ENCODE measurements around the gene CACNB3.
A peak's percentile ranks its signal among the peaks of the same experiment; 100 is the strongest.
"Not testable (repeated sequence)": the region's sequence is repeated elsewhere in the genome, so short reads cannot be mapped to it uniquely, and the experiment has no call there.

The CACNB3 gene

GRCh38 chr12:48818831-48819590 is 715 bp downstream of the CACNB3 start:
- DNase-seq (ENCODE audit: low read depth) = peak; percentile 11

DNA sequence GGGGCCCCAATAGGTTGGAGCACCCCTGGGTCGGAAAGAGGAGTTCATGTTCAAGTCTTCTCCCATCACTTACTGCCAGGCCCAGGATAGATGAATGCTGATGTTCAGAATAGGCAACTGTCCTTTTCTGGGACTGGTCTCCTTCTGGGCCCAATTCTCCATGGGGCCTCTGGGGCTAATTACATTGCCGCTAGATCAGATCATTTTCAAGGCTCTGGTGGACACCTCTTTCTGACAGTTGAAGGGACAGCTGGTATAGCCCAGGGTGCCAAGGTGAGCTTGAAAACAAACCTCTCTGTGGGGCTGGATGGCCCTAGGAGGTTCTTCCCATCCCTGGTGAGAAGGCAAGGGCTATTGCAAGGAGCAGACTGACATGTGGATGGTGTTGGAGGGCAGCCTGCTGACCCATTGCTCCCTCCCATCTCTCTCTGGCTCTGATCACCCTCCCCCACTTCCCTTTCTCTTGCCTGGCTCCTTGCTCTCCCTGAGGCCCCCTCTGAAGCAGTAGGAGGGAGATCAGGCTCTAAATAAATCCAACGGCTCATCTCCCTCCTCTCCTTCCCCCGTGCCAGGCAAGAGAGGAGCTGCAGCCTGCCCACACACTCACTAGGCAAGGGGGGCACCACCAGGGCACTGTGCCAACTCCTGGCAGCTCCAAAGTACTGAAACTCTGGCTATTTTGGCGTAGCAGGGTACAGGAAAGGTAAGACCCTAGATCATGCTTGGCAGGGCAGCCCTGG is 1.9 kb downstream of the CACNB3 start:
- no peak for DNase-seq (ENCODE audit: low read depth)

DNA sequence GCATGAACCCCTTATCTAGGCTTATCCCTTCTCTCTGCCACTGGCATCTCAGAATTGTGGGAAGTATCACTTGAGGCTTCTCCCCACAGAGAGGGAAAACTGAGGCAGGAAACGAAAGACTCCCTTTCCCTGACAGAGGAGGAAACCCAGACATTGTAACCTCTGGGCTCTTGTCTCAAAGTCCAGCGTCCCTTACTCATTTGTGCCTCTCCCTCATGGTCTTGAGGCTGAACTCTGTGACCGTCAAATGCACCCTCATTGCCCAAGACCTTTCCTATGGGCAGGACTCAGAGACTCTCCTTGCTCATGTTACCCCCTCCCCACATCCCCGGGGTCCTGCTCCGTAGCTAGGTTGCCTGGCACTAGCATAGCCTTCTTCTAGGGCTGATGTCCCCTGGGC is 3.8 kb downstream of the CACNB3 start:
- no peak for DNase-seq (ENCODE audit: low read depth)

GRCh38 chr12:48822711-48823110 is 4.4 kb downstream of the CACNB3 start:
- no peak for DNase-seq (ENCODE audit: low read depth)

DNA sequence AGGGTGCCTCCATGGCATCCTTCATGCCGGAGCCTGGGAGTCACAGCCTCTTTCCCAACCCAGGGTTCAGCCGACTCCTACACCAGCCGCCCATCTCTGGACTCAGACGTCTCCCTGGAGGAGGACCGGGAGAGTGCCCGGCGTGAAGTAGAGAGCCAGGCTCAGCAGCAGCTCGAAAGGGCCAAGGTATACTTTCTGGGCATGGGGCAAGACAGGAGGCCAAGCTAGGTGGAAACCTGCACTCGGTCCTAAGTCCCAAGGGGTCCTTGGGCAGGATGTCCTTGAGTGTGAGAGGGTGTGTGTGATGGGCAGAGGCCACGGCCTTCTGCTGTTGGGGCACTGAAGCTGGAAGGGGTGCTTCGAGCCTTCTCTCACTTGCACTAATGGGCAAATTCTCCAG is 5.0 kb downstream of the CACNB3 start:
- no peak for DNase-seq (ENCODE audit: low read depth)

- peak; percentile 15 for DNase-seq (ENCODE audit: low read depth)
These were observed 5.8 kb downstream of the CACNB3 start for GRCh38 chr12:48824112-48824511.

DNA sequence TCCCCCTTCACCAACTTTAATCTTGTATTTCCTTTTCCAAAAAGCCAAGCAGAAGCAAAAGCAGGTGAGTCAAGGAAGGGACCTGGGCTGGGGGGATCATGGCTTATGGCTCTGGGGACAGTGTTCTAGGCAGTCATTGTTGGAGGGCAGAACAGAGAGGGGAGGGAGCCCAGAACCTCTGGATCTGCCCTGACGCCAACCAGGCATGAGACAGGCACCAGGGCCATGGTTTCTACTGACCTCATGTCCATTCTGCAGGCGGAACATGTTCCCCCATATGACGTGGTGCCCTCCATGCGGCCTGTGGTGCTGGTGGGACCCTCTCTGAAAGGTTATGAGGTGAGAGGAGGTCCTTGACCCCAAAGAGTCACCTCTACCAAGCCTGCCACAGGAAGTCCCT is 6.6 kb downstream of the CACNB3 start:
- DNase-seq (ENCODE audit: low read depth) = no peak

- DNase-seq (ENCODE audit: low read depth) = no peak
These were observed 8.0 kb downstream of the CACNB3 start for GRCh38 chr12:48826209-48826855.

- DNase-seq (ENCODE audit: low read depth) = no peak
These were observed 8.7 kb downstream of the CACNB3 start for GRCh38 chr12:48827026-48827425.

DNA sequence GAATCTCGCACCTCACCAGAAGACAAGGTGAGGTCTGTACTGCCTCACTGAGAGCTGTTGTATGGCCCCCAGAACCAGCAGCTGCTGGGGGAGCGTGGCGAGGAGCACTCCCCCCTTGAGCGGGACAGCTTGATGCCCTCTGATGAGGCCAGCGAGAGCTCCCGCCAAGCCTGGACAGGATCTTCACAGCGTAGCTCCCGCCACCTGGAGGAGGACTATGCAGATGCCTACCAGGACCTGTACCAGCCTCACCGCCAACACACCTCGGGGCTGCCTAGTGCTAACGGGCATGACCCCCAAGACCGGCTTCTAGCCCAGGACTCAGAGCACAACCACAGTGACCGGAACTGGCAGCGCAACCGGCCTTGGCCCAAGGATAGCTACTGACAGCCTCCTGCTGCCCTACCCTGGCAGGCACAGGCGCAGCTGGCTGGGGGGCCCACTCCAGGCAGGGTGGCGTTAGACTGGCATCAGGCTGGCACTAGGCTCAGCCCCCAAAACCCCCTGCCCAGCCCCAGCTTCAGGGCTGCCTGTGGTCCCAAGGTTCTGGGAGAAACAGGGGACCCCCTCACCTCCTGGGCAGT is 9.3 kb downstream of the CACNB3 start:
- no peak for DNase-seq (ENCODE audit: low read depth)

- no peak for DNase-seq (ENCODE audit: low read depth)
These were observed 10.0 kb downstream of the CACNB3 start for GRCh38 chr12:48828293-48828692.

DNA sequence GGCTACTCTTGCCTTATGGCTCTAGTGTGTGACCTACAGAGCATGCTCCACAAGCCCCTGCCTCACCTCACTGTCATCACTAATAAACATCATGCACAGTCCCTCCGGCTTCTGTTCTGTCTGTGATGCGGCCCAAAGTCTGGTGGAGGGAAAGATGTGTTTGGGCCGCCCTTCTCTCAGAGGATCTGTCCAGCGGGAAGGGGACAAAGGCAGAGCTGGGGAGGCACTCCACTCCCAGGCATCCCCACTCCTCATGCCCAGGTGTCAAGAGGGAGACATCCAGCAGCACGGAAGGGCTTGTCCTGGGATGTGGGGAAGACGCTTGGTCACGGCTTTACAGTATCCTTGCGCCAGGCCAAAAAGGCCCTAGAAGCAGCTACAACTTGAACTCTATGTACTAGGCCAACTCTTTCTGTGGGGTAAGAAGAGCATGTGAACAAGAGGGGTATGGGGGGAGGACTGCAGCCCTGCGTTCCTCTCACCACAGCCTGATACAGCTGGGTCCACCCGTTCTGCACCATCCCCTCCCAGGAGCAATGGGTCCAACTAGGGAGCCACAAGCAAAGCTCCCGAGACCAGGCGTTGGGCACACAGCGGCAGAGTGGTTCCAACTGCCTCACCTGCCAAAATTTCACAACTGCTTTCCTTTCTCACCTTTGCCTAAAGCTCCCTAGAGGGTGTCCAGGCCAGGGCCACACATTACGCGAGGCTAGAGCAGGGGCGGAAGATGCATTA is 10.7 kb downstream of the CACNB3 start:
- no peak for DNase-seq (ENCODE audit: low read depth)

DNA sequence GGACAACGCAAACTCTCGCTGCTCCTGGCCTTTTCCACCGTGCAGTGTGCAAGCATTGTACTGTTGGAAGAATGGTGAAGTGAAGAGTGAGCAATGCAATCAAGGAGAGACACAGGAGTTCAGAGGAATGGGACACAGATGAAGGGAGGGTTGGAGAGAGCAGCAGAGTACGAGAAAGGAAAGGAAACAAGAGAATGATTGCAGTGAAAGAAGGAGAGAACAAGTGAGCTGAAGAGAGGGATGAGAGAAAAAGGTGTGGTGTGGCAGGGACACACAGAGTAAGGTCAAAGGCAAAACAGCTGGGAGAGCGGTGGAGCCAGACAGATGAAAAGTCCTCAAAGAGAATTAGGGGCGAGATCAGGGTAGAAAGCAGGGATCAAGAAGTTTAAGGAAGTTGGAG is 13.0 kb downstream of the CACNB3 start:
- no peak for DNase-seq (ENCODE audit: low read depth)

GRCh38 chr12:48832321-48833060 is 14.2 kb downstream of the CACNB3 start:
- no peak for DNase-seq (ENCODE audit: low read depth)

- no peak for DNase-seq (ENCODE audit: low read depth)
These were observed 19.8 kb downstream of the CACNB3 start for GRCh38 chr12:48838048-48838447.

DNA sequence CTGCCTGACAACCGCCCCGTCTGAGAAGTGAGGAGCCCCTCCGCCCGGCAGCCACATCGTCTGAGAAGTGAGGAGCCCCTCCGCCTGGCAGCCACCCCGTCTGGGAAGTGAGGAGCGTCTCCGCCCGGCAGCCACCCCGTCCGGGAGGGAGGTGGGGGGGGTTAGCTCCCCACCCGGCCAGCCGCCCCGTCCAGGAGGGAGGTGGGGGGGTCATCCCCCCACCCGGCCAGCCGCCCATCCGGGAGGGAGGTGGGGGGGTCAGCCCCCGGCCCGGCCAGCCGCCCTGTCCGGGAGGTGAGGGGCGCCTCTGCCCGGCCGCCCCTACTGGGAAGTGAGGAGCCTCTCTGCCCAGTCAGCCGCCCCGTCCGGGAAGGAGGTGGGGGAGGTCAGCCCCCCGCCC is 23.7 kb downstream of the CACNB3 start:
- not testable (repeated sequence) for DNase-seq (ENCODE audit: low read depth)

DNA sequence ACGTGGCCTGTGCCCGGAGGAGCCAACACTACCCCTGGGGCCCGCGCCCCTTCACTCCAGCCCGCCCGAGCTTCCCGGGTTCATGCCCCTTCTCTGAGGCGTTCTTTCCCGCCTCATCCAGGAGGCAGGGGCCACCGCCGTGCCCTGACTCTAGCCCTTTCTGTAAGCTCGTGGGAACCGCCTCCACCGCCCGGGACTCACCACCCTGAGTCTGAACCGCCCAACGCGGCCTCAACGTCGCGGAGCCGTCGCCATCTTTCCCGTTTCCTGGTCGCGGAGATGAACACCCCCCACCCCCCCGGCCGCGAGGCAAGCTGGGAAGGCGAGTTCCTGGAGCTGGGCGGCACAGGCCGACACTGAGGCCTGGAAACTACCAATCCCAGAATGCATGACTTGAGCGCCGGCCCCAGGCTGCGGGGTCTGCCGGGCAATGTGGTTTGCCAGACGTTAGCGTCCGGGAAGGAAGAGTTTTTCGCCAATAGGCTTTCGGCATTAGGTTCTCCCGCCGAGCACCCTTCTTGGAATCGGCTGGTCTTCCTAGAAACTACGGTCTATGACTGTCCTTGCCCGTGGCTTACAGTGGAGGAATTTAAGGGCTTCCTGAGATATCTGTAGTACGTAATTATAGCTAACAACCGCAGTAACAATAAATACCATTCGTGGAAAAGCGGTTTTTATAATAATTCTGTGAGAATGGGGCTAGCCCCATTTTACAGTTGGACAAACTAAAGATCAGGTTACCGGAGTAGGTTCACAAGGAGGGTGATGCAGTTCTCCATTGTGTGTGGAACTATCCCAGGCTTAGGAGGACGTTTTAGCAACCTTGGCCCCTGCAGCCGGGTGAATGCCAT is 33.8 kb downstream of the CACNB3 start, which contains the start of gene DDX23:
Gene DDX23 (minus strand): TSS at position 281 of the 851 bp plus-strand sequence. CDS start 6,381 bp downstream, outside the sequence.
- peak; percentile 89 for DNase-seq (ENCODE audit: low read depth)

- peak; percentile 74 for DNase-seq (ENCODE audit: low read depth)
These were observed 34.7 kb downstream of the CACNB3 start for GRCh38 chr12:48852734-48853688.

DNA sequence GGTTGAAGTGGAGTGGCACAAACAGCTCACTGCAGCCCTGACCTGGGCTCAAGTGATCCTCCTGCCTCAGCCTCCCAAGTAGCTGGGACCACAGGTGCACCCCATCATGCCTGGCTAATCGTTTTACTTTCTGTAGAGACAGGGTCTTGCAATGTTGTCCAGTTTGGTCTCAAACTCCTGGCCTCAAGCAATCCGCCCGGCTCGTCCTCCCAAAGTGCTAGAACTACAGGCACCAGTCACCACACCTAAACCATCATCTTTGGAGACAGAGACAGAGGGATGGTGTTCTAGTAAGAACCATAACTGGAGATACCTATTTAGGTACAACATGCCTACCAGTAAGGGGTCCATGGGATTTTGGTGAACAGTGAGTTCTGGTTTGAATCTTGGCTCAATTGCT is 36.2 kb downstream of the CACNB3 start:
- no peak for DNase-seq (ENCODE audit: low read depth)

Measured in activated T-helper 9 cell treated with anti-CD3 and anti-CD28 coated beads, Interleukin-2, amount 50 U/mL, for 16 hours (primary cell).